Myocyte (in vitro differentiated cells): Measurements from ENCODE around the gene RPEL1. TPM values are rescaled to one million over a fixed set of nuclear protein-coding genes. Genes with fewer than 3 reads are reported as not detected.
"Not testable (repeated sequence)": the region's sequence is repeated elsewhere in the genome, so short reads cannot be mapped to it uniquely, and the experiment has no call there.

ENCODE experiments used
- DNase-seq: peaks from one replicate; pipeline ENCODE4 v3.0.0-alpha.2; 2012; ENCODE audit warnings: low read depth
- total RNA-seq: library from RNA; depleted of rRNA; stranded (reverse); fragments of >200 nt; gene quantifications from 2 replicates; pipeline ENCODE4 v1.2.3, GENCODE V29; 2014

The RPEL1 gene
- total RNA-seq, 1 donor from 2014 or later = not detected

- no peak for DNase-seq
These were observed 12.8 kb upstream of the RPEL1 start for GRCh38 chr10:103232772-103233488.

- DNase-seq = no peak
These were observed 9.9 kb upstream of the RPEL1 start for GRCh38 chr10:103235775-103236174.

GRCh38 chr10:103238506-103239252, 7.0 kb upstream of the RPEL1 start:
- DNase-seq = peak; percentile 69

GRCh38 chr10:103241262-103242011, 4.2 kb upstream of the RPEL1 start:
- peak; percentile 61 for DNase-seq

- DNase-seq = peak; percentile 90
These were observed 918 bp upstream of the RPEL1 start for GRCh38 chr10:103244666-103245271.

GRCh38 chr10:103246324-103246723, 637 bp downstream of the RPEL1 start:
- no peak for DNase-seq

- no peak for DNase-seq
These were observed 8.4 kb downstream of the RPEL1 start for GRCh38 chr10:103254113-103254512.

- DNase-seq = no peak
These were observed 9.0 kb downstream of the RPEL1 start for GRCh38 chr10:103254538-103255325.

GRCh38 chr10:103256613-103257012, 10.9 kb downstream of the RPEL1 start:
- no peak for DNase-seq

- DNase-seq = no peak
These were observed 12.1 kb downstream of the RPEL1 start for GRCh38 chr10:103257812-103258211.

GRCh38 chr10:103258928-103259327, 13.2 kb downstream of the RPEL1 start:
- not testable (repeated sequence) for DNase-seq

- no peak for DNase-seq
These were observed 14.3 kb downstream of the RPEL1 start for GRCh38 chr10:103259989-103260388.

GRCh38 chr10:103262229-103262628, 16.5 kb downstream of the RPEL1 start:
- DNase-seq = no peak

GRCh38 chr10:103265717-103266329, 20.1 kb downstream of the RPEL1 start:
- DNase-seq = peak; percentile 86

GRCh38 chr10:103273041-103273441, 27.4 kb downstream of the RPEL1 start:
- peak; percentile 100 for DNase-seq

GRCh38 chr10:103276251-103276895, 30.7 kb downstream of the RPEL1 start:
- no peak for DNase-seq

- DNase-seq = no peak
These were observed 31.4 kb downstream of the RPEL1 start, which contains the start of gene INA for GRCh38 chr10:103276896-103277712. TSS of gene INA (plus strand) at chr10:103277138. CDS start at chr10:103277212, 74 bp downstream.

GRCh38 chr10:103277713-103278536, 32.2 kb downstream of the RPEL1 start:
- no peak for DNase-seq
